Retina (tissue), 1 donor: Measurements from ENCODE around the gene PHOSPHO1.
"Not testable (repeated sequence)": the region's sequence is repeated elsewhere in the genome, so short reads cannot be mapped to it uniquely, and the experiment has no call there.

Experiments used
- DNase-seq: peaks from one replicate; pipeline ENCODE4 v3.0.0-alpha.2; 2016

PHOSPHO1 gene

GRCh38 chr17:49230636-49231562 is at the start of gene PHOSPHO1:
TSS of gene PHOSPHO1 (minus strand) at chr17:49230787. CDS start at chr17:49226691, 4,096 bp downstream.
- DNase-seq, result peak; percentile 93

GRCh38 chr17:49280061-49280460 is 49.5 kb upstream of the PHOSPHO1 start:
- no peak for DNase-seq

GRCh38 chr17:49279263-49280015 is 48.9 kb upstream of the PHOSPHO1 start:
- not testable (repeated sequence) for DNase-seq

GRCh38 chr17:49278076-49278475 is 47.5 kb upstream of the PHOSPHO1 start:
- DNase-seq, result no peak

GRCh38 chr17:49277638-49278037 is 47.1 kb upstream of the PHOSPHO1 start:
- DNase-seq, result no peak

- not testable (repeated sequence) for DNase-seq
Observed at GRCh38 chr17:49275981-49276380, 45.4 kb upstream of the PHOSPHO1 start.

GRCh38 chr17:49269356-49269755 is 38.8 kb upstream of the PHOSPHO1 start:
- no peak for DNase-seq

- DNase-seq, result no peak
Observed at GRCh38 chr17:49267912-49268311, 37.3 kb upstream of the PHOSPHO1 start.

- DNase-seq, result no peak
Observed at GRCh38 chr17:49266233-49266632, 35.6 kb upstream of the PHOSPHO1 start.

- DNase-seq, result not testable (repeated sequence)
Observed at GRCh38 chr17:49261540-49261939, 31.0 kb upstream of the PHOSPHO1 start.

GRCh38 chr17:49260817-49261291 is 30.3 kb upstream of the PHOSPHO1 start:
- DNase-seq, result no peak

GRCh38 chr17:49260011-49260816 is 29.6 kb upstream of the PHOSPHO1 start:
- peak; percentile 72 for DNase-seq

- DNase-seq, result no peak
Observed at GRCh38 chr17:49259663-49260010, 29.1 kb upstream of the PHOSPHO1 start.

- DNase-seq, result no peak
Observed at GRCh38 chr17:49258394-49258793, 27.8 kb upstream of the PHOSPHO1 start.

- no peak for DNase-seq
Observed at GRCh38 chr17:49255125-49255524, 24.5 kb upstream of the PHOSPHO1 start.

GRCh38 chr17:49254066-49254465 is 23.5 kb upstream of the PHOSPHO1 start:
- DNase-seq, result no peak

GRCh38 chr17:49252148-49252695 is 21.6 kb upstream of the PHOSPHO1 start:
- no peak for DNase-seq

GRCh38 chr17:49249890-49250522 is 19.4 kb upstream of the PHOSPHO1 start:
- DNase-seq, result no peak

GRCh38 chr17:49249292-49249794 is 18.8 kb upstream of the PHOSPHO1 start:
- peak; percentile 25 for DNase-seq

GRCh38 chr17:49247944-49248343 is 17.4 kb upstream of the PHOSPHO1 start:
- DNase-seq, result no peak

GRCh38 chr17:49244839-49245238 is 14.3 kb upstream of the PHOSPHO1 start:
- no peak for DNase-seq

- DNase-seq, result no peak
Observed at GRCh38 chr17:49242813-49243212, 12.2 kb upstream of the PHOSPHO1 start.
